SK-N-SH treated with all-trans-retinoic acid at 6 μM for 48 hours (cell line): Measurements from ENCODE around the gene KCNS1.

Experiments used
- ATAC-seq: fragments of 200-7000 bp; cut with Tn5 transposase; 3 replicates; pipeline ENCODE4 v1.9.1; 2020; ENCODE audit warnings: mild to moderate bottlenecking, moderate library complexity
- ARNTL ChIP-seq: fragments of 450-650 bp; formaldehyde crosslinking; IDR thresholded peaks from 2 replicates; pipeline ENCODE4 v1.5.0; 2020; ENCODE audit warnings: low read depth, mild to moderate bottlenecking, moderate library complexity, borderline replicate concordance
- BACH2 ChIP-seq: fragments of 250-450 bp; sonication (Bioruptor Pico); IDR thresholded peaks from 2 replicates; pipeline ENCODE4 v1.9.0; 2021; ENCODE audit warnings: mild to moderate bottlenecking, borderline replicate concordance
- CREB5 ChIP-seq: fragments of 250-450 bp; sonication (Bioruptor Pico); IDR thresholded peaks from 2 replicates; pipeline ENCODE4 v1.5.1; 2020; ENCODE audit warnings: low read depth, mild to moderate bottlenecking, moderate library complexity
- ESRRG ChIP-seq: fragments of 250-450 bp; sonication (Bioruptor Pico); IDR thresholded peaks from 2 replicates; pipeline ENCODE4 v1.6.1; 2021; ENCODE audit warnings: mild to moderate bottlenecking
- GLIS3 ChIP-seq: fragments of 250-450 bp; sonication (Bioruptor Pico); IDR thresholded peaks from 2 replicates; pipeline ENCODE4 v1.5.0; 2020; ENCODE audit warnings: mild to moderate bottlenecking, moderate library complexity
- ISL1 ChIP-seq: fragments of 250-450 bp; sonication (Bioruptor Pico); IDR thresholded peaks from 2 replicates; pipeline ENCODE4 v2.1.2; 2022; ENCODE audit warnings: mild to moderate bottlenecking, moderate library complexity
- OSR1 ChIP-seq: fragments of 250-450 bp; sonication (Bioruptor Pico); IDR thresholded peaks from 2 replicates; pipeline ENCODE4 v1.8.0; 2022; ENCODE audit warnings: moderate library complexity, mild to moderate bottlenecking, inconsistent platforms
- PPARA ChIP-seq: fragments of 250-450 bp; sonication (Bioruptor Pico); IDR thresholded peaks from 2 replicates; pipeline ENCODE4 v1.5.0; 2020; ENCODE audit warnings: mild to moderate bottlenecking, borderline replicate concordance
- RARB ChIP-seq: fragments of 250-450 bp; sonication (Bioruptor Pico); IDR thresholded peaks from 2 replicates; pipeline ENCODE4 v1.8.0; 2021; ENCODE audit warnings: mild to moderate bottlenecking, moderate library complexity
- SNAI2 ChIP-seq: fragments of 250-450 bp; sonication (Bioruptor Pico); IDR thresholded peaks from 2 replicates; pipeline ENCODE4 v1.5.0; 2020; ENCODE audit warnings: mild to moderate bottlenecking, moderate library complexity
- TCF4 ChIP-seq: fragments of 250-450 bp; sonication (Bioruptor Pico); IDR thresholded peaks from 2 replicates; pipeline ENCODE4 v1.8.0; 2021; ENCODE audit warnings: mild to moderate bottlenecking, moderate library complexity, borderline replicate concordance
- TOX ChIP-seq: fragments of 250-450 bp; sonication (Bioruptor Pico); IDR thresholded peaks from 2 replicates; pipeline ENCODE4 v1.8.0; 2021; ENCODE audit warnings: mild to moderate bottlenecking, moderate library complexity, borderline replicate concordance
- TSHZ2 ChIP-seq: fragments of 250-450 bp; sonication (Bioruptor Pico); IDR thresholded peaks from 2 replicates; pipeline ENCODE4 v1.5.0; 2020; ENCODE audit warnings: mild to moderate bottlenecking, moderate library complexity
- ZC3H10 ChIP-seq: fragments of 250-450 bp; sonication (Bioruptor Pico); IDR thresholded peaks from 2 replicates; pipeline ENCODE4 v1.5.1; 2021; ENCODE audit warnings: mild to moderate bottlenecking, moderate library complexity
- ZNF70 ChIP-seq: fragments of 450-650 bp; formaldehyde crosslinking; IDR thresholded peaks from 2 replicates; pipeline ENCODE4 v1.5.0; 2020; ENCODE audit warnings: mild to moderate bottlenecking, moderate library complexity
- ZNF8 ChIP-seq: fragments of 450-650 bp; formaldehyde crosslinking; IDR thresholded peaks from 2 replicates; pipeline ENCODE4 v1.5.0; 2020; ENCODE audit warnings: mild to moderate bottlenecking, moderate library complexity
- TF ChIP-seq, protein P1 (sequence below): fragments of 250-450 bp; sonication (Bioruptor Pico); IDR thresholded peaks from 2 replicates; pipeline ENCODE4 v1.5.1; 2021; ENCODE audit warnings: mild to moderate bottlenecking, moderate library complexity
- TF ChIP-seq, protein P2 (sequence below): fragments of 250-450 bp; sonication (Bioruptor Pico); IDR thresholded peaks from 2 replicates; pipeline ENCODE4 v1.8.0; 2021; ENCODE audit warnings: low read depth, mild to moderate bottlenecking, moderate library complexity, borderline replicate concordance
- TF ChIP-seq, protein P3 (sequence below): fragments of 250-450 bp; sonication (Bioruptor Pico); IDR thresholded peaks from 2 replicates; pipeline ENCODE4 v1.8.0; 2020; ENCODE audit warnings: mild to moderate bottlenecking, moderate library complexity, borderline replicate concordance

The KCNS1 gene

DNA sequence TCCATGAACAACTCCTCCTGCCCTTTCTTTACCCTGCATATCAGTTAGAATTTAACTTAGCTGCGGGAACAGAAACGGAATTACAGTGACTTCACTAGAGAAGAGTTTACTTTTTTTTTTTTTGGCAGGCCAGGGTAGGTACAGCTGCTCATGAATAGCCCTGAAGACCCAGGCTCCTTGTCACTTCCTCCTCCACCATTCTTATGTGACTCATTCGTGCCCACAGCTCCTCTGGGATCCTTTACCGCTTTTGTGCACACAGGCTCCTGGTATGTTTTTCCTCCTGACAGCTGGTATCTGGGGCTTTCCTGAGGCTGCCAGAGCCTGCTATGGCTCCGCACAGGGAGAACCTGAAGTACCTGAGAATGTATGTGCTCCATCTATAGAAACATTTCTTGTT, 3.9 kb upstream of the KCNS1 start:
- ATAC-seq, result peak; percentile 92
- no peak for TF ChIP-seq OSR1 (CRISPR knock-in tag)
- TF ChIP-seq, protein P1, sequence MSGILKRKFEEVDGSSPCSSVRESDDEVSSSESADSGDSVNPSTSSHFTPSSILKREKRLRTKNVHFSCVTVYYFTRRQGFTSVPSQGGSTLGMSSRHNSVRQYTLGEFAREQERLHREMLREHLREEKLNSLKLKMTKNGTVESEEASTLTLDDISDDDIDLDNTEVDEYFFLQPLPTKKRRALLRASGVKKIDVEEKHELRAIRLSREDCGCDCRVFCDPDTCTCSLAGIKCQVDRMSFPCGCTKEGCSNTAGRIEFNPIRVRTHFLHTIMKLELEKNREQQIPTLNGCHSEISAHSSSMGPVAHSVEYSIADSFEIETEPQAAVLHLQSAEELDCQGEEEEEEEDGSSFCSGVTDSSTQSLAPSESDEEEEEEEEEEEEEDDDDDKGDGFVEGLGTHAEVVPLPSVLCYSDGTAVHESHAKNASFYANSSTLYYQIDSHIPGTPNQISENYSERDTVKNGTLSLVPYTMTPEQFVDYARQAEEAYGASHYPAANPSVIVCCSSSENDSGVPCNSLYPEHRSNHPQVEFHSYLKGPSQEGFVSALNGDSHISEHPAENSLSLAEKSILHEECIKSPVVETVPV (CRISPR knock-in tag), result no peak
- TF ChIP-seq PPARA, result no peak
- TF ChIP-seq, protein P2, sequence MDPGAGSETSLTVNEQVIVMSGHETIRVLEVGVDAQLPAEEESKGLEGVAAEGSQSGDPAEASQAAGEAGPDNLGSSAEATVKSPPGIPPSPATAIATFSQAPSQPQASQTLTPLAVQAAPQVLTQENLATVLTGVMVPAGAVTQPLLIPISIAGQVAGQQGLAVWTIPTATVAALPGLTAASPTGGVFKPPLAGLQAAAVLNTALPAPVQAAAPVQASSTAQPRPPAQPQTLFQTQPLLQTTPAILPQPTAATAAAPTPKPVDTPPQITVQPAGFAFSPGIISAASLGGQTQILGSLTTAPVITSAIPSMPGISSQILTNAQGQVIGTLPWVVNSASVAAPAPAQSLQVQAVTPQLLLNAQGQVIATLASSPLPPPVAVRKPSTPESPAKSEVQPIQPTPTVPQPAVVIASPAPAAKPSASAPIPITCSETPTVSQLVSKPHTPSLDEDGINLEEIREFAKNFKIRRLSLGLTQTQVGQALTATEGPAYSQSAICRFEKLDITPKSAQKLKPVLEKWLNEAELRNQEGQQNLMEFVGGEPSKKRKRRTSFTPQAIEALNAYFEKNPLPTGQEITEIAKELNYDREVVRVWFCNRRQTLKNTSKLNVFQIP (CRISPR knock-in tag), result no peak
- no peak for TF ChIP-seq ZNF70 (CRISPR knock-in tag)
- TF ChIP-seq ESRRG (CRISPR knock-in tag), result no peak
- TF ChIP-seq TCF4 (CRISPR knock-in tag), result no peak

GRCh38 chr20:45103072-45103471, 2.1 kb upstream of the KCNS1 start:
- no peak for ATAC-seq
- TF ChIP-seq GLIS3 (CRISPR knock-in tag) (no peak), ZNF70 (CRISPR knock-in tag) (no peak)

GRCh38 chr20:45101333-45101850, 465 bp upstream of the KCNS1 start:
- TF ChIP-seq, protein P1 (CRISPR knock-in tag), result no peak
- TF ChIP-seq CREB5 (no peak), ISL1 (no peak), ZNF8 (CRISPR knock-in tag) (no peak), TCF4 (CRISPR knock-in tag) (no peak), RARB (CRISPR knock-in tag) (no peak), TSHZ2 (no peak), ARNTL (CRISPR knock-in tag) (no peak), SNAI2 (no peak), PPARA (no peak), OSR1 (CRISPR knock-in tag) (no peak), ZNF70 (CRISPR knock-in tag) (no peak), BACH2 (CRISPR knock-in tag) (no peak), ZC3H10 (CRISPR knock-in tag) (no peak), TOX (CRISPR knock-in tag) (no peak)
- TF ChIP-seq, protein P3, sequence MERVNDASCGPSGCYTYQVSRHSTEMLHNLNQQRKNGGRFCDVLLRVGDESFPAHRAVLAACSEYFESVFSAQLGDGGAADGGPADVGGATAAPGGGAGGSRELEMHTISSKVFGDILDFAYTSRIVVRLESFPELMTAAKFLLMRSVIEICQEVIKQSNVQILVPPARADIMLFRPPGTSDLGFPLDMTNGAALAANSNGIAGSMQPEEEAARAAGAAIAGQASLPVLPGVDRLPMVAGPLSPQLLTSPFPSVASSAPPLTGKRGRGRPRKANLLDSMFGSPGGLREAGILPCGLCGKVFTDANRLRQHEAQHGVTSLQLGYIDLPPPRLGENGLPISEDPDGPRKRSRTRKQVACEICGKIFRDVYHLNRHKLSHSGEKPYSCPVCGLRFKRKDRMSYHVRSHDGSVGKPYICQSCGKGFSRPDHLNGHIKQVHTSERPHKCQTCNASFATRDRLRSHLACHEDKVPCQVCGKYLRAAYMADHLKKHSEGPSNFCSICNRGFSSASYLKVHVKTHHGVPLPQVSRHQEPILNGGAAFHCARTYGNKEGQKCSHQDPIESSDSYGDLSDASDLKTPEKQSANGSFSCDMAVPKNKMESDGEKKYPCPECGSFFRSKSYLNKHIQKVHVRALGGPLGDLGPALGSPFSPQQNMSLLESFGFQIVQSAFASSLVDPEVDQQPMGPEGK, result no peak
- TF ChIP-seq, protein P2 (CRISPR knock-in tag), result no peak
- TF ChIP-seq, all 23 proteins: peak for 0
- ATAC-seq, result no peak
